SU-DHL-6 (cell line): ENCODE measurements around the gene CATSPERD.

Experiments
- EZH2phosphoT487 ChIP-seq: fragments of 200-600 bp; sonication (generic), shearing (Covaris generic); conservative IDR thresholded peaks from 2 replicates; pipeline ENCODE4 v1.6.1; 2018; ENCODE audit warnings: mild to moderate bottlenecking, antibody characterized with exemption, low read length, moderate library complexity, mixed read lengths
- TF ChIP-seq, protein P1 (sequence below): fragments of 200-600 bp; sonication (generic); IDR thresholded peaks from one replicate; pipeline ENCODE4 v1.5.1; 2017; ENCODE audit warnings: antibody characterized with exemption, mild to moderate bottlenecking, low read length, moderate library complexity; ENCODE audit not compliant: insufficient read depth, poor library complexity, severe bottlenecking

DNA sequence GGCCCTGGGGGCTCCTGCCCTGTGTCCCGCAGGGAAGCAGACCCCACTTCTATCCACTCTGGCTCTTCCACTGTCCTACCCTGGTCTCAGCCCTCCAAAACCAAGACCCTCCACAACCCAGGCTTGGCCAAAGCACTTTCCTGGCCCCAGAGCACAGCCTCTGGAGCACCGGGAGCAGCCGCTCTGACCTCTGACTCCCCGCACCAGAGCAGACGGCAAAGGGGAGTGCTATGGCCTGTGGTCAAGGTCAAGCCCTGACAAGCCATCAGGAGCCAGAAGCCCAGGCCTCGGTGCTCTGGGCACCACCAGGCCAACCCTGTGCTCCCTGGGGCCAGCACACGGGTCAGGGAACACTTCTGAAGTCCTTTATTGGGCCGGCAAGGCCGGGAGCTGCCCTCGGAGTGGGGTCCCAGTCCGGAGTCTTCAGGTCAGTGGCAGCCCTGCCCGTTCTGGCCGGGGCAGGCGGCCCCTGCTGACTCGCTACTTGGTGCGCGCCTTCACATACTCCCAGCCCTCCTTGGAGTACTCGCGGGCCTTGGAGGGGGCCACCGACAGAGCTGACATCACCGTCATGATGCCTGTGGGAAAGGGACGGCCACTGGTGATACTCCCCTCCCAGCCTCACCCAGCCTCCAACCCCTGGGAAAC is 42.2 kb upstream of the CATSPERD start:
- TF ChIP-seq, protein P1, sequence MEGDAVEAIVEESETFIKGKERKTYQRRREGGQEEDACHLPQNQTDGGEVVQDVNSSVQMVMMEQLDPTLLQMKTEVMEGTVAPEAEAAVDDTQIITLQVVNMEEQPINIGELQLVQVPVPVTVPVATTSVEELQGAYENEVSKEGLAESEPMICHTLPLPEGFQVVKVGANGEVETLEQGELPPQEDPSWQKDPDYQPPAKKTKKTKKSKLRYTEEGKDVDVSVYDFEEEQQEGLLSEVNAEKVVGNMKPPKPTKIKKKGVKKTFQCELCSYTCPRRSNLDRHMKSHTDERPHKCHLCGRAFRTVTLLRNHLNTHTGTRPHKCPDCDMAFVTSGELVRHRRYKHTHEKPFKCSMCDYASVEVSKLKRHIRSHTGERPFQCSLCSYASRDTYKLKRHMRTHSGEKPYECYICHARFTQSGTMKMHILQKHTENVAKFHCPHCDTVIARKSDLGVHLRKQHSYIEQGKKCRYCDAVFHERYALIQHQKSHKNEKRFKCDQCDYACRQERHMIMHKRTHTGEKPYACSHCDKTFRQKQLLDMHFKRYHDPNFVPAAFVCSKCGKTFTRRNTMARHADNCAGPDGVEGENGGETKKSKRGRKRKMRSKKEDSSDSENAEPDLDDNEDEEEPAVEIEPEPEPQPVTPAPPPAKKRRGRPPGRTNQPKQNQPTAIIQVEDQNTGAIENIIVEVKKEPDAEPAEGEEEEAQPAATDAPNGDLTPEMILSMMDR: no peak
- TF ChIP-seq EZH2phosphoT487: no peak
